Measurements from ENCODE around the gene BDKRB1.

The BDKRB1 gene

GRCh38 chr14:96247031-96247430 is 9.0 kb upstream of the BDKRB1 start:
- no peak overlapping the region for H3K4me3 ChIP-seq (ENCODE audit: control insufficient read depth, low read depth, low read length)
- no peak for DNase-seq (ENCODE audit: low read depth)
- no peak for TF ChIP-seq CTCF (IDR thresholded peaks at IDR 0.05; ENCODE audit: control insufficient read depth, insufficient read depth, low read depth, low read length, missing control alignments)

- no peak overlapping the region for H3K4me3 ChIP-seq (ENCODE audit: control insufficient read depth, low read depth, low read length)
- TF ChIP-seq CTCF (IDR thresholded peaks at IDR 0.05; ENCODE audit: control insufficient read depth, insufficient read depth, low read depth, low read length, missing control alignments), result no peak
- DNase-seq (ENCODE audit: low read depth), result peak; percentile 96
Measured at GRCh38 chr14:96249029-96249428, 7.0 kb upstream of the BDKRB1 start.

- no peak overlapping the region for H3K4me3 ChIP-seq (ENCODE audit: control insufficient read depth, low read depth, low read length)
- no peak for DNase-seq (ENCODE audit: low read depth)
- no peak for TF ChIP-seq CTCF (IDR thresholded peaks at IDR 0.05; ENCODE audit: control insufficient read depth, insufficient read depth, low read depth, low read length, missing control alignments)
Measured at GRCh38 chr14:96250485-96250884, 5.5 kb upstream of the BDKRB1 start.

- H3K4me3 ChIP-seq (ENCODE audit: control insufficient read depth, low read depth, low read length), result no peak overlapping the region
- no peak for DNase-seq (ENCODE audit: low read depth)
- TF ChIP-seq CTCF (IDR thresholded peaks at IDR 0.05; ENCODE audit: control insufficient read depth, insufficient read depth, low read depth, low read length, missing control alignments), result no peak
Measured at GRCh38 chr14:96251656-96252155, 4.3 kb upstream of the BDKRB1 start.

GRCh38 chr14:96252323-96252998 is 3.5 kb upstream of the BDKRB1 start:
- DNase-seq (ENCODE audit: low read depth), result no peak
- TF ChIP-seq CTCF (IDR thresholded peaks at IDR 0.05; ENCODE audit: control insufficient read depth, insufficient read depth, low read depth, low read length, missing control alignments), result no peak

GRCh38 chr14:96252999-96253539 is 2.9 kb upstream of the BDKRB1 start:
- peak; percentile 75 for DNase-seq (ENCODE audit: low read depth)
- H3K4me3 ChIP-seq (ENCODE audit: control insufficient read depth, low read depth, low read length), result no peak overlapping the region
- TF ChIP-seq CTCF (IDR thresholded peaks at IDR 0.05; ENCODE audit: control insufficient read depth, insufficient read depth, low read depth, low read length, missing control alignments), result no peak

More at GRCh38 chr14:96252323-96252998, 3.5 kb upstream of the BDKRB1 start:
- no peak overlapping the region for H3K4me3 ChIP-seq (ENCODE audit: control insufficient read depth, low read depth, low read length)
